Tibial nerve (tissue), 4 donors: ENCODE data around the gene PDK3.

Experiments used
- CTCF ChIP-seq, 5 experiments: fragments of 200-600 bp in 3 of 5; fragments of 450-650 bp in 2 of 5; sonication (generic) in 3 of 5; IDR thresholded peaks; one replicate each; pipeline ENCODE4 v1.5.1; 2016 to 2019; ENCODE audit warnings: antibody characterized with exemption in 5 of 5, mild to moderate bottlenecking in 3 of 5, moderate library complexity in 2 of 5
- EP300 ChIP-seq, 2 donors: sonication (generic); formaldehyde crosslinking; IDR thresholded peaks; one replicate each; pipeline ENCODE4 v1.6.1; 2017; ENCODE audit warnings: antibody characterized with exemption in 2 of 2, mild to moderate bottlenecking in 1 of 2
- POLR2A ChIP-seq, 2 donors: fragments of 450-650 bp; IDR thresholded peaks; one replicate each; pipeline ENCODE4 v1.6.1; 2017; ENCODE audit warnings: antibody characterized with exemption in 2 of 2, mild to moderate bottlenecking in 2 of 2, moderate library complexity in 2 of 2

DNA sequence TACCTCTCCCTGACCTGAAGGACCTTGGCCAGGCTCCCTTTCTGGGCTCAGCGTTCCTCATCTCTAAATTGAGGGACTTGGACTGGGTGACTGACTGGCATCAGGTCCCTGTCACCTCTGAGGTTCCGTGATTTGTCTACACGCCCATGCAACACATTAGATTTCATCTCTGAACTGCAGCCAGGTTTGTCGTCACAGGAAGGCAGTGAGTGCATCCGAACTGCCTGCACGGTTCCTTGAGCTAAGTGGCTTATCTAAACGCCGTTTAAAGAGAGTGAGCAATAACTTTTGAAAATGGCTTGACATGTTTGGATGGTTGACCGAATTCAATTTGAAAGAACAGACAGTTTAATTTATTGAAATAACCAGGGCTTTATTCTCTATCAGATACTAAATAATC lies 112.0 kb downstream of the PDK3 start:
- no peak for TF ChIP-seq CTCF (IDR thresholded peaks at IDR 0.05)
- no peak for TF ChIP-seq EP300 (IDR thresholded peaks at IDR 0.05)
- TF ChIP-seq POLR2A (IDR thresholded peaks at IDR 0.05): no peak
